PFSK-1 (cell line): Measurements from ENCODE around the gene GDPD1.

Experiments used
- FOXP2 ChIP-seq: optimal IDR thresholded peaks from 2 replicates; pipeline ENCODE3; 2011; ENCODE audit warnings: borderline replicate concordance, control low read depth, inconsistent platforms; ENCODE audit not compliant: insufficient read depth; ENCODE audit errors: extremely low read length, extremely low read depth
- POLR2AphosphoS5 ChIP-seq: IDR thresholded peaks from 2 replicates; pipeline ENCODE4 v1.6.1; 2012; ENCODE audit warnings: low read depth, mild to moderate bottlenecking, control low read depth, low read length, moderate library complexity
- REST ChIP-seq, 2 experiments: IDR thresholded peaks; 2 replicates each; pipeline versions ENCODE4 v1.6.1 to v1.8.0; 2011 to 2012; ENCODE audit warnings: low read depth in 2 of 2, low read length in 2 of 2, control low read depth in 1 of 2, inconsistent platforms in 1 of 2, mild to moderate bottlenecking in 1 of 2, moderate library complexity in 1 of 2; ENCODE audit not compliant: insufficient read depth in 1 of 2
- SIN3A ChIP-seq: IDR thresholded peaks from 2 replicates; pipeline ENCODE4 v1.6.1; 2012; ENCODE audit warnings: mild to moderate bottlenecking, low read length, moderate library complexity, borderline replicate concordance; ENCODE audit not compliant: insufficient read depth
- TAF1 ChIP-seq: IDR thresholded peaks from 2 replicates; pipeline ENCODE4 v1.6.1; 2012; ENCODE audit warnings: low read length, control low read depth, borderline replicate concordance; ENCODE audit not compliant: insufficient read depth

The GDPD1 gene

GRCh38 chr17:59310263-59310920 is 90.1 kb downstream of the GDPD1 start:
- no peak for TF ChIP-seq POLR2AphosphoS5

GRCh38 chr17:59311051-59311468 is 90.7 kb downstream of the GDPD1 start:
- TF ChIP-seq FOXP2: no peak
- no peak for TF ChIP-seq SIN3A
- no peak for TF ChIP-seq REST (IDR thresholded peaks at IDR 0.05; ENCODE audit: insufficient read depth in 1 of 2, low read depth in 2 of 2, low read length in 2 of 2)
- TF ChIP-seq TAF1: no peak
- TF ChIP-seq POLR2AphosphoS5: no peak

- TF ChIP-seq SIN3A (no peak), REST (IDR thresholded peaks at IDR 0.05; ENCODE audit: insufficient read depth in 1 of 2, low read depth in 2 of 2, low read length in 2 of 2) (no peak), FOXP2 (no peak), TAF1 (no peak), POLR2AphosphoS5 (no peak)
Observed at GRCh38 chr17:59315866-59316265, 95.6 kb downstream of the GDPD1 start.
